Limb (tissue), 2 donors: ENCODE results near the gene LRRC8E.
"Not testable (repeated sequence)": the region's sequence is repeated elsewhere in the genome, so short reads cannot be mapped to it uniquely, and the experiment has no call there.

Source experiments
- DNase-seq, 2 donors: peaks; one replicate each; pipeline ENCODE4 v3.0.0-alpha.2; 2016; ENCODE audit errors: extremely low spot score in 2 of 2

Gene LRRC8E

GRCh38 chr19:7928741-7929701 lies 40.7 kb downstream of the LRRC8E start:
- DNase-seq: peak in 1 of 2 donors; percentile 57

GRCh38 chr19:7930030-7930429 lies 41.7 kb downstream of the LRRC8E start:
- not testable (repeated sequence) for DNase-seq

DNA sequence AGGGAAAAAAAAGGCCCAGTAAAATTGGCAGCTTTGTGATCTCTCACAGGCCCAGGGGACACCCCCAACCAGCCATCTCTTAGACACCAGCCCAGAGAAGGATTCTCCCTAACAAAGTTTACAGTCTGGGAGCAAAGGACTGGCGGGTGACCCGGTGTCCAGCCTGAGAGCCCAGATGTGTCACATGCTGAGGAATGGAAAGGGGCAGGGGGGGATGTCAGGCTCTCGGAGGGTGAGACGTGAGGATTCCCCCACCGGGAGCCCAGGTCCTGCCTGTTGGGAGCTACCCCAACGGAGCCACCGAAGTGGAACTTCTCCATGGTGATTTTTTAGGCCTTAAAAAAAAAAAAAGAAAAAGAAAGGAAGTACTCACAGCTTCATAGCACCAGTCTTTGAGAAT lies 42.5 kb downstream of the LRRC8E start:
- no peak for DNase-seq

DNA sequence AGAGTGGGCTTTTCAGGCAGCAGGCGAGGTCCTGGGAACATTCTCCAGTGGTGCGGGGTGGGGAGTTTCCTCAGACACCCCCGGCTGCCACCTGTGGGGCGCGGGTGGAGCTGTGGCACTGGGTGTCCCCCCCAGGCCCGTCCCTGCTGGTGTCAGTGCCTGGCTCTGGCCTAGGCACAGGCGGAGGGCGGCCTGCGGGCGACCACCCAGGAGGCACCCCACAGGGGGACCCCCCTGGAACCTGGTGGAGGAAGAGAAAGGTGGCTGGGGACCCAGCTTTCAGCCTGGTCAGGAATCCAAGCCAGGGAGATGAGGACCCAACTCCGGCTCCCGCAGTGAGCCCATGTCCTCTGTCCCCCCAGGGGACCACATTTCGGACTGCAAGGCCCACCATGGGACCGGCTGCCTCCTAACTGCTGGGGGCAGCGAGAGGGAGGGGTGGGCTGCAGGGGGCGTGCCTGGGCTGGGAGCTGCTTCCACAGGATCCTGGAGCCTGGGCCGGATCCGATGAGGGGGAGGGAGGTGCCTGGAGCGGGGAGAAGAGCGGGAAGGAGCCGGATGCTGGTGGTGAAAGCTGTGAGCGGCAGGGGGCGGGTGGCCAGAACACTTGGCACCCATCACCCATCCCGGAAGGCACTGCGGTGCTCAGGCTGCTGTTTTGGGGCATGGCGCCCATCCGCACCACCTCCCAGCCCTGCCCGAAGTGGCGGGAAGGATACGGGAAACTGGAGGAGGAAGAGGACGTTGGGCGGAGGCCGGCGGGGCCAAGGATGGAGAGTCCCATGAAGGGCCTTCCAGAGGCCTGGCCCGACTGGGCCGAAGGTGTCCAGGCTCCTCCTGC lies 43.1 kb downstream of the LRRC8E start:
- no peak for DNase-seq

GRCh38 chr19:7932276-7932929 lies 44.1 kb downstream of the LRRC8E start:
- DNase-seq: no peak

DNA sequence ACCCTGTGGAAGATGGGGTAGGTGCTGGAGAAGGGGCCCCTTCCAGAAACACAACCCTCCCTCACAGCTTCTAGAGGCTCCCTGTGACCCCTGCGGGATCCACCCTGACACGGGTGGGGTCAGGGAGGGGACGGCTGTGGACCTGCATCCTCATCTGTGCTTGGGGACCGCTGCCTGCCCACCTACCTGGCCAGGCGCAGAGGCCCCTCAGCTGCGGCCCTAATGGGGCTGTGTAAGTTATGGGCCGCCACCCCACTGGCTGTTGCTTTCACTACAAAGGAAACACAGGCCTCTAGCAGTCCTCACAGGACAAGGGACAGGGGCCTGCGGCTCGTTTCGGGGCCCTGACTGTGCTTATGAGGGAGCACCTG lies 44.6 kb downstream of the LRRC8E start:
- no peak for DNase-seq

DNA sequence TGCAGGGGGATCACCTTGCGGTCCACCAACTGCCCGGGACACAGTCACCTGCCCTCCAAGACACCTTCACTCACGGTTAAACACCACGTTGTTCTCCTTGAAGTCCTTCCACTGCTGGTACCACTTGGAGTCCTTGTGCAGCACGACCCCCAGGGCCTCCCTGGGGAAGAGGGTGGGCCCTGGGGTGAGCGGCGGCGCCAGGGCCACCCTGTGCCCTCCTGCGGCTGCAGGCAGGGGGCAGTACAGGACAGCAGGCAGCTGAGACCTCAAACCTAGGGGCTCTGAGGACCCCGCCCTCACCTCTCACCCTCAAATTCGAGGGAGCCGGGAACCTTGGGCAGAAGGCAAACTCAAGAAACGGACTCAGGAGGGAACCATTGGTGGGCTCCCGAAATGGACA lies 45.1 kb downstream of the LRRC8E start:
- DNase-seq: no peak

DNA sequence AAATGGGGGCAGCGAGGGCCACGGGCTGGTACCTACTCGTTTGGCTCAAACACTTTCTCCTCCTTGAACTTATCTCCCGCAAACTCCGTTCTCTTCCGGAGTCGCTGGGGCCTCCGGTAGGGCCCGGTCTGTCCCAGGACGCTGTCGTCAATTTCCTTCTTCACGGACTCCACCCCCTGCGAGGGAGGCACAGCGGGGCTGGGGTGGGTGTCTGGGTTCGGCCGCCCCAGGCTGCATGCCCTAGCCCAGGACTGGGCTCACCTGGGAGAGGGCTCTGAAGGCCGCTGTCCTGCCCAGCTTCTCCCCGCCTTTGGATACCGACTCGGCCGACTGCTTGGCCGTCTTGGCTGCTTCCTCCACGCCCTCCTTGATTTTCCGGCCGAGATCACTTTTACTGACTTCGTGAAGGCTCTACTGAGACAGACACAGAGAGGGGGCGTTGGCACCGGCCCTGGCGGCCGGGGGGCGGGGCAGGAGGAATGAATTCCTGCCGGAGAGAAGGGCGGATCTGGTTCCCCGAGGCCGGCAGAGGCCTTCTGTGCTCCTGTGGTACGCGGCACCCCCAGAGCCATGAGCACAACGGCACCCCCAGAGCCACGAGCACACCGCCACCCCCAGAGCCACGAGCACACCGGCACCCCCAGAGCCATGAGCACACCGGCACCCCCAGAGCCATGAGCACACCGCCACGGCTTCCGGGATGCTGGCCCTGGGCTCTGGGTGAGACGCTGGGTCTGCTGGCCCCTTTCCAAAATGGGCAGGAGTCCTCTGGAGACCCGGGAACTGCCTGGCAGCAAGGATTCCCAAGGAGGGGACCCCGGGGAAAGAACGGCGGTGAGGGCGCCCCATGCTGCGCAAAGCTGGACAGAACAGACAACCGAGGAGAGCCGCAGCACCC lies 45.8 kb downstream of the LRRC8E start:
- DNase-seq: no peak

DNA sequence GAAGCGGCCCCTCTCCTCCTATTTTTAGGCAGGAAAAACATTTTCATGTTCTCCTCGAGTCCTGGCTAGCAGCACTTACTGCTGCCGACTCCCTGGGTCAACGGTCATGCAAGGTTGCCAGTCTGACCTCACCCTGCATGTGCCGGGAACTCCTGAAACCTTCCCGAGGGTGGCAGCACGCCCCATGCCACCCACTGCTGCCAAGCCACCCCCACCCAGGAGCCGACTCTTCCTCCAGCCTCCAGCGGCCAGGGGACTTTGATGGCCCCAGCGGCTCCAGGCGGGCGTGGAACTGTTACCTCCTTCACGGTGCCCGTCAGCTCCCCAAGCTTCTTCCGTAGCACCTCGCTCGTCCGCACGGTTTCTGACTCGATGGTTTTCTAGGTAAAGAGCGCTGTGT lies 46.5 kb downstream of the LRRC8E start:
- no peak for DNase-seq

DNA sequence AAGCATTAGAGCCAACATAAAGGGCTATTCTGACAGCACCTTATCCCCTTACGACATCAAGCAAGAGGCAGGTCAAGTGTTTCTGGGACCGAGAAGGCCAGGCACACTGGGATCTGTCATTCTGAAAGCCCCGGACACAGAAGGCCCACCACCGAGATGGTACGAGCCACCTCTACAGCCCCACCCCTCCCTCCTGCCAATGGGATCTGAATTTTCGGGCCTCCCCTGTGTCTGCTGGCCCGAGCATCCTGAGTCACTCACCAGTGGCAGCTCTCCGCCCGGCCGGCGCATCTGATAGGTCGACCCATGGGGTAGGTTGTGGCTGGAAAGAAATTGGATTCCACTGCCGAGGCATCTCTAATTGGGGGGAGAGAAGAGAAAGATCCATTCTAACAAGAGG lies 52.5 kb downstream of the LRRC8E start:
- DNase-seq: no peak

- no peak for DNase-seq
Observed at GRCh38 chr19:7941895-7942596, 53.7 kb downstream of the LRRC8E start.

- no peak for DNase-seq
Observed at GRCh38 chr19:7942981-7943443, 54.7 kb downstream of the LRRC8E start.

GRCh38 chr19:7943444-7944176 lies 55.3 kb downstream of the LRRC8E start, which contains the start of gene TIMM44:
TIMM44 (minus strand) TSS chr19:7943666; CDS start chr19:7943651, 15 bp downstream.
- peak; percentile 99 for DNase-seq

DNA sequence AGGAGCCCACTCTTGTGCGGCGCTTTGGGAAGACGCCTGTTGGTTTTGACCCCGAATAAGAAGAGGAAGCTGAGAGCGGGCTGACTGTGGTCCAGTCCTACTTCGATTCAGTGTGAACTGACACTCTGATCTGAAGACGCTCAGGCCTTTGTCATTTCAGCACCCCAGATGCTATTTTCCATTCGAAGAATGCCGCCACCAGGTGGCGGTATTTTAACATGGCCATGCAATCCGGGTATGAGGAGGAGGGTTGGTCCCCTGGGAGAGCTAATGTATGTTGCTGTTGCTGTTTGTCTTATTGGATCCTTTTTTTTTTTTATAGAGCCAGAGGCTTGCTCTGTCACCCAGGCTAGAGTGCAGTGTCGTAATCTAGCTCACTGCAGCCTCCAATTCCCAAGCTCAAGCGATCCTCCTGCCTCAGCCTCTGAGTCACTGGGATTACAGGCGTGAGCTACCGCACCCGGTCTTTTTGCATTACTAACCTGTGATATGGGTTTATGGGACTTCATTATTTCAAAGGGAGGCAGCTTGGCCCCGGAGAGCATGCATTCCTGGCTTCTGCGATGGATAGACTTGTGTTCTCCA lies 56.0 kb downstream of the LRRC8E start:
- peak; percentile 91 to 92 for DNase-seq

GRCh38 chr19:7947939-7948338 lies 59.6 kb downstream of the LRRC8E start:
- no peak for DNase-seq
